ENCODE measurements around the gene ATP10B. TPM values are rescaled to one million over a fixed set of nuclear protein-coding genes. Genes with fewer than 3 reads are reported as not detected.

The ATP10B gene
- polyA plus RNA-seq, 1 donor (not counting 4 experiments of a cell fraction or from before 2014, with no cell fraction given): 0.25 TPM

DNA sequence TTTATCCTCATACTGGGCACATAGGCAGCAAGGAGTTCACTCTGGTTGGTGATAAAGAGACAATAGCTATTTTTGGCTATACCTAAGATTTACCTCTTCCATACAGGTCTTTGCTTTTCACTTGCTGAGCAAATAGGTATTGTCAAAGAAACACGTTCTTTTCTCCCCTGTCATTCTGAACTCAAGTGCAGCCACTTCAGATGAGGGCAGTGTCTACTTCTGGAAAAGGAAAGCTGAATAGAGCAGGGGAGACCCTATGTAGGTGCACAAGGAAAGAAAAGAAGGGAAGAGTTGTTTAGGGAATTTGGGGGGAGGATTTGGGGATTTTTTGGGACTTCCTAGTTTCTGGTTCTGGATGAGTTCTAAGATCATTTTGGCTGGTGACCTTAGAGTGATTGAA lies 109.6 kb downstream of the ATP10B start:
- Histone ChIP-seq H3K79me2 (ENCODE audit: control insufficient read depth, insufficient read depth, low read length) (no peaks in the 10 kb centered on the region), H3K9me1 (ENCODE audit: control insufficient read depth, extremely low read depth, insufficient read depth, low read length) (no peaks in the 10 kb centered on the region), H3K27me3 (ENCODE audit: control insufficient read depth, extremely low read depth, insufficient read depth, low read length) (no peaks in the 10 kb centered on the region), H3K27ac (ENCODE audit: control insufficient read depth, insufficient read depth, low read length) (no peak overlapping the region), H4K20me1 (ENCODE audit: control insufficient read depth, extremely low read depth, insufficient read depth, low read length) (no peaks in the 10 kb centered on the region), H3K9me3 (ENCODE audit: control insufficient read depth, low read depth, low read length) (no peaks in the 10 kb centered on the region), H3K4me1 (ENCODE audit: control insufficient read depth, extremely low read depth, insufficient read depth, low read length) (no peaks in the 10 kb centered on the region), H2AFZ (ENCODE audit: control insufficient read depth, low read length) (no peak overlapping the region), H3K9ac (ENCODE audit: control insufficient read depth, extremely low read depth, insufficient read depth, low read length) (no peak overlapping the region), H3K4me3 (ENCODE audit: control insufficient read depth in 2 of 3, extremely low read depth in 1 of 3, insufficient read depth in 2 of 3, low read depth in 1 of 3, low read length in 3 of 3) (no peak overlapping the region), H3K36me3 (ENCODE audit: control insufficient read depth in 2 of 2, extremely low read depth in 1 of 2, insufficient read depth in 2 of 2, low read length in 2 of 2) (no peaks in the 10 kb centered on the region), H3K4me2 (ENCODE audit: control insufficient read depth, extremely low read depth, insufficient read depth, low read depth, low read length) (no peak overlapping the region)
- FAIRE-seq (no peak), DNase-seq (ENCODE audit: low read depth, low spot score) (no peak)
- dilution Hi-C loops (cut with MboI; ENCODE audit: extremely low pct_ligation_motif_present, low sequenced_read_pairs): no loop called here
- TF ChIP-seq, protein P1, sequence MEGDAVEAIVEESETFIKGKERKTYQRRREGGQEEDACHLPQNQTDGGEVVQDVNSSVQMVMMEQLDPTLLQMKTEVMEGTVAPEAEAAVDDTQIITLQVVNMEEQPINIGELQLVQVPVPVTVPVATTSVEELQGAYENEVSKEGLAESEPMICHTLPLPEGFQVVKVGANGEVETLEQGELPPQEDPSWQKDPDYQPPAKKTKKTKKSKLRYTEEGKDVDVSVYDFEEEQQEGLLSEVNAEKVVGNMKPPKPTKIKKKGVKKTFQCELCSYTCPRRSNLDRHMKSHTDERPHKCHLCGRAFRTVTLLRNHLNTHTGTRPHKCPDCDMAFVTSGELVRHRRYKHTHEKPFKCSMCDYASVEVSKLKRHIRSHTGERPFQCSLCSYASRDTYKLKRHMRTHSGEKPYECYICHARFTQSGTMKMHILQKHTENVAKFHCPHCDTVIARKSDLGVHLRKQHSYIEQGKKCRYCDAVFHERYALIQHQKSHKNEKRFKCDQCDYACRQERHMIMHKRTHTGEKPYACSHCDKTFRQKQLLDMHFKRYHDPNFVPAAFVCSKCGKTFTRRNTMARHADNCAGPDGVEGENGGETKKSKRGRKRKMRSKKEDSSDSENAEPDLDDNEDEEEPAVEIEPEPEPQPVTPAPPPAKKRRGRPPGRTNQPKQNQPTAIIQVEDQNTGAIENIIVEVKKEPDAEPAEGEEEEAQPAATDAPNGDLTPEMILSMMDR (optimal IDR thresholded peaks at IDR 0.05 in 1 of 3, IDR thresholded peaks at IDR 0.05 in 1 of 3, conservative IDR thresholded peaks at IDR 0.05 in 1 of 3; ENCODE audit: extremely low read depth in 1 of 3, insufficient read depth in 2 of 3, low read length in 3 of 3): no peak
- TF ChIP-seq EZH2 (IDR thresholded peaks at IDR 0.05; ENCODE audit: low read length): no peak

- H3K4me3 ChIP-seq (ENCODE audit: control insufficient read depth in 2 of 3, extremely low read depth in 1 of 3, insufficient read depth in 2 of 3, low read depth in 1 of 3, low read length in 3 of 3): no peak overlapping the region
- no peak for DNase-seq (ENCODE audit: low read depth, low spot score)
- dilution Hi-C loops (cut with MboI; ENCODE audit: extremely low pct_ligation_motif_present, low sequenced_read_pairs): no loop called here
These were observed 124.6 kb downstream of the ATP10B start for GRCh38 chr5:160727296-160727997.

More at GRCh38 chr5:160727296-160727997, 124.6 kb downstream of the ATP10B start:
- no peak for TF ChIP-seq EZH2 (IDR thresholded peaks at IDR 0.05; ENCODE audit: low read length)
- TF ChIP-seq, protein P1 (optimal IDR thresholded peaks at IDR 0.05 in 1 of 3, IDR thresholded peaks at IDR 0.05 in 1 of 3, conservative IDR thresholded peaks at IDR 0.05 in 1 of 3; ENCODE audit: extremely low read depth in 1 of 3, insufficient read depth in 2 of 3, low read length in 3 of 3): no peak
- Histone ChIP-seq H4K20me1 (ENCODE audit: control insufficient read depth, extremely low read depth, insufficient read depth, low read length) (no peaks in the 10 kb centered on the region), H3K4me1 (ENCODE audit: control insufficient read depth, extremely low read depth, insufficient read depth, low read length) (no peaks in the 10 kb centered on the region), H3K79me2 (ENCODE audit: control insufficient read depth, insufficient read depth, low read length) (no peaks in the 10 kb centered on the region), H3K27me3 (ENCODE audit: control insufficient read depth, extremely low read depth, insufficient read depth, low read length) (no peaks in the 10 kb centered on the region), H3K9ac (ENCODE audit: control insufficient read depth, extremely low read depth, insufficient read depth, low read length) (no peak overlapping the region), H3K27ac (ENCODE audit: control insufficient read depth, insufficient read depth, low read length) (no peak overlapping the region), H3K9me1 (ENCODE audit: control insufficient read depth, extremely low read depth, insufficient read depth, low read length) (no peaks in the 10 kb centered on the region), H3K36me3 (ENCODE audit: control insufficient read depth in 2 of 2, extremely low read depth in 1 of 2, insufficient read depth in 2 of 2, low read length in 2 of 2) (no peaks in the 10 kb centered on the region), H3K9me3 (ENCODE audit: control insufficient read depth, low read depth, low read length) (no peaks in the 10 kb centered on the region), H2AFZ (ENCODE audit: control insufficient read depth, low read length) (no peak overlapping the region), H3K4me2 (ENCODE audit: control insufficient read depth, extremely low read depth, insufficient read depth, low read depth, low read length) (no peak overlapping the region)
- FAIRE-seq: no peak

Data from keratinocyte (primary cell).